ENCODE data around the gene PRELID3B.

The PRELID3B gene

GRCh38 chr20:58994390-58995159, 48.0 kb downstream of the PRELID3B start:
- FAIRE-seq (no peak), DNase-seq (ENCODE audit: insufficient read length, low spot score) (no peak)
- no peak for TF ChIP-seq CTCF (IDR thresholded peaks at IDR 0.05; ENCODE audit: insufficient read depth, missing control alignments)

- TF ChIP-seq CTCF (IDR thresholded peaks at IDR 0.05; ENCODE audit: insufficient read depth, missing control alignments), result no peak
- FAIRE-seq (no peak), DNase-seq (ENCODE audit: insufficient read length, low spot score) (no peak)
Observed at GRCh38 chr20:58993332-58994248, 49.0 kb downstream of the PRELID3B start.

- FAIRE-seq, result no peak
- DNase-seq (ENCODE audit: insufficient read length, low spot score), result no peak
- no peak for TF ChIP-seq CTCF (IDR thresholded peaks at IDR 0.05; ENCODE audit: insufficient read depth, missing control alignments)
Observed at GRCh38 chr20:58992911-58993310, 49.7 kb downstream of the PRELID3B start.

GRCh38 chr20:58991715-58992114, 50.9 kb downstream of the PRELID3B start:
- no peak for TF ChIP-seq CTCF (IDR thresholded peaks at IDR 0.05; ENCODE audit: insufficient read depth, missing control alignments)
- DNase-seq (ENCODE audit: insufficient read length, low spot score), result no peak
- FAIRE-seq, result no peak

GRCh38 chr20:58990651-58991445, 51.7 kb downstream of the PRELID3B start:
- FAIRE-seq, result no peak
- TF ChIP-seq CTCF (IDR thresholded peaks at IDR 0.05; ENCODE audit: insufficient read depth, missing control alignments), result no peak
- no peak for DNase-seq (ENCODE audit: insufficient read length, low spot score)

- DNase-seq (ENCODE audit: insufficient read length, low spot score), result no peak
- no peak for TF ChIP-seq CTCF (IDR thresholded peaks at IDR 0.05; ENCODE audit: insufficient read depth, missing control alignments)
- FAIRE-seq, result no peak
Observed at GRCh38 chr20:58989196-58989595, 53.4 kb downstream of the PRELID3B start.

Data from D721Med (cell line).